Thymus (tissue), 11 donors: ENCODE measurements around the gene GPBAR1. TPM values are rescaled to one million over a fixed set of nuclear protein-coding genes. Genes with fewer than 3 reads are reported as not detected.
A peak's percentile ranks its signal among the peaks of the same experiment; 100 is the strongest.

Source experiments
- DNase-seq, 9 donors: peaks; one replicate each; pipeline ENCODE4 v3.0.0-alpha.2; 2013; ENCODE audit warnings: low spot score in 9 of 9, low read depth in 6 of 9, missing footprints in 1 of 9
- H3K27ac ChIP-seq, 2 donors: one replicate each; pipeline ENCODE4 v1.5.1; 2013; ENCODE audit warnings: control low read depth in 1 of 2, low read depth in 1 of 2, low read length in 1 of 2, mild to moderate bottlenecking in 1 of 2, moderate library complexity in 1 of 2
- H3K27me3 ChIP-seq, 2 donors: one replicate each; pipeline ENCODE4 v1.5.1; 2013; ENCODE audit warnings: low read length in 1 of 2; ENCODE audit not compliant: control insufficient read depth in 2 of 2, insufficient read depth in 1 of 2
- H3K36me3 ChIP-seq, 2 donors: one replicate each; pipeline ENCODE4 v1.5.1; 2013; ENCODE audit warnings: low read length in 1 of 2, mild to moderate bottlenecking in 1 of 2, moderate library complexity in 1 of 2; ENCODE audit not compliant: control insufficient read depth in 2 of 2, insufficient read depth in 2 of 2
- H3K4me1 ChIP-seq, 2 donors: one replicate each; pipeline ENCODE4 v1.5.1; 2013; ENCODE audit warnings: low read length in 2 of 2; ENCODE audit not compliant: control insufficient read depth in 2 of 2, insufficient read depth in 2 of 2
- H3K4me3 ChIP-seq, 2 donors: one replicate each; pipeline ENCODE4 v1.5.1; 2013; ENCODE audit warnings: low read length in 2 of 2, control low read depth in 1 of 2, mild to moderate bottlenecking in 1 of 2
- H3K9me3 ChIP-seq, 2 donors: one replicate each; pipeline ENCODE4 v1.5.1; 2013; ENCODE audit warnings: low read length in 1 of 2, mild to moderate bottlenecking in 1 of 2; ENCODE audit not compliant: control insufficient read depth in 2 of 2, insufficient read depth in 1 of 2
- WGBS: extraction: QIAGEN DNeasy Blood & Tissue Kit; methylation state at CpG from one replicate; pipeline ENCODE4 v1.1.7; 2013; 5-methylcytosine and 5-hydroxymethylcytosine counted together
- polyA plus RNA-seq: library from polyadenylated mRNA; stranded (reverse); fragments of 200-250 nt; gene quantifications from one replicate; pipeline ENCODE4 v1.2.3, GENCODE V29; 2013
- total RNA-seq: library from RNA; stranded (reverse); fragments of 120-200 nt; gene quantifications from one replicate; pipeline ENCODE4 v1.2.4, GENCODE V29; 2013
- donor health status: healthy.

Gene GPBAR1
- total and polyA plus RNA-seq, 2 donors = 0.28 to 1.0 TPM

DNA sequence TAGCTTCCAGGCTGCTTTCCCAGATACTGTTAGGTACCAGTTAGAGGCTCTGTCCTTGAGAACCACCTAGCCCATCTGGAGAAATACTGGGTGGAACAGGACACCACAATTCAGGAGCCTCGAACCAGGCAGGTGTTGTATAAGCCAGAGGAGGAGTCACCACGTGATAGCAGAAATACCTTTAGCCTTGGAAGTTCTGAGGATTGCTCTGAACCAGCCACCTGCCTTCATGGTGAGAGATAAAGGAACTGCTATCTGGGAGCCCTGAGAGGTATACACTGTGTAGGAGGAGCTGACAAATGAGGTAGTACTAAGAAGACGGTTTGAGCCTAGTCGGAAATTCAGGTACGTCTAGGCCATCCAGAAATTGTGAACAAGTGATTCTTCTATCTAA is 7.6 kb upstream of the GPBAR1 start:
- WGBS = 93% methylated on average over 5 of the region's 5 CpGs
- DNase-seq = no peak
- Histone ChIP-seq H3K4me1 (peaks cover 0 to 7% of the 10 kb centered on the region in 2 donors), H3K4me3 (no peak overlapping the region), H3K27me3 (no peaks in the 10 kb centered on the region), H3K9me3 (no peaks in the 10 kb centered on the region), H3K36me3 (peaks cover 78 to 83% of the 10 kb centered on the region in 2 donors), H3K27ac (no peak overlapping the region)

DNA sequence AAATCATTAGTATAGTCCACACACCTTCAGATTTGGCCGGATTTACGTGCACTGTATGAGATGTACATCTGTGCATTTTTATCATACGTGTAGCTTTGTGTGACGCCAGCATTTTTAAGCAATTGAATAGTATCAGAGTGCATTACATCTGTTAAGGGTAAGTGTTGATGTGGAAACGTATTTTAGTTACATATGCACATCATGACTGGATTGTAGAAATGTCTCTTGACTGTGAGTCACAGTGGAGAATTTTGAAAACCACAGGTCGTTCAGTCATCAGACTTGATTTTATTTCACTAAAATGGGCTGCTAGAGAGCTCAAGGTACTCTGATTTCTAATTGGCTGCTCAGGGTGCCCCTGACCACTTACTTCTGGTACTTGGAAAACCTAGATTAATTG is 5.4 kb upstream of the GPBAR1 start:
- Histone ChIP-seq H3K9me3 (no peaks in the 10 kb centered on the region), H3K27me3 (no peaks in the 10 kb centered on the region), H3K36me3 (peaks cover 56 to 61% of the 10 kb centered on the region in 2 donors), H3K4me1 (peaks cover 0 to 7% of the 10 kb centered on the region in 2 donors), H3K27ac (no peak overlapping the region), H3K4me3 (no peak overlapping the region)
- DNase-seq = no peak
- WGBS = 97% methylated on average over 6 of the region's 6 CpGs

DNA sequence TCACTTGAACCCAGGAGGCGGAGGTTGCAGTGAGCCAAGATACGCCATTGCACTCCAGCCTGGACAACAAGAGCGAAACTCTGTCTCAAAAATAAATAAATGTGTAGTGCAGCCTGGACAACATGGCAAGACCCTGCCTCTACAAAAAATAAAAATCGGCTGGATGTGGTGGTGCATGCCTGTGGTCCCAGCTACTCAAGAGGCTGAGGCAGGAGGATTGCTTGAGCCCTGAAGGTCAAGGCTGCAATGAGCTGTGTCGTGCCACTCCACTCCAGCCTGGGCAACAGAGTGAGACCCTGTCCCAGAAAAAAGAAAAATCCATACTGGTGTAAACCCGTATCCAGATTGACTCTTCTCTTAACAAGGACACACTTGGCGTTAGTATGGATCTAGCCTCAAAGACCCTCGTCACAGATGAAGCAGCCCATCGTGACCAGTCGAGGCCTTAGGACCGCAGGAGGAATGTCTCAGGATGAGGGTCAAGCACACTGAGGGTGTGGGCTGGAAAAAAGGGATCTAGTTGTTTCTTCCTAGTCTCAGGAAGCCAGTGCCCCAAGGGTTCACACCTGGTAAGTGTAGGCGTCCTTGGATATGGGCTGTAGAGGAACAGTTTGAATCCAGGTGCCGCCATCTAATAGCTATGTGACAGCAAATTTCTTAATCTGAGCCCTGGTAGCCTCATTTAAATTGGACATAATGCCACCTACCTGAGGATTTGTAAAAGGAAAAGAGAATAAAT is 4.0 kb upstream of the GPBAR1 start:
- Histone ChIP-seq H3K9me3 (no peaks in the 10 kb centered on the region), H3K4me1 (peaks cover 0 to 7% of the 10 kb centered on the region in 2 donors), H3K27me3 (no peaks in the 10 kb centered on the region), H3K4me3 (no peak overlapping the region), H3K36me3 (peaks cover 43 to 48% of the 10 kb centered on the region in 2 donors), H3K27ac (peak overlapping the region; percentile 9 to 61)
- DNase-seq = no peak
- WGBS = 95% methylated on average over 13 of the region's 13 CpGs

DNA sequence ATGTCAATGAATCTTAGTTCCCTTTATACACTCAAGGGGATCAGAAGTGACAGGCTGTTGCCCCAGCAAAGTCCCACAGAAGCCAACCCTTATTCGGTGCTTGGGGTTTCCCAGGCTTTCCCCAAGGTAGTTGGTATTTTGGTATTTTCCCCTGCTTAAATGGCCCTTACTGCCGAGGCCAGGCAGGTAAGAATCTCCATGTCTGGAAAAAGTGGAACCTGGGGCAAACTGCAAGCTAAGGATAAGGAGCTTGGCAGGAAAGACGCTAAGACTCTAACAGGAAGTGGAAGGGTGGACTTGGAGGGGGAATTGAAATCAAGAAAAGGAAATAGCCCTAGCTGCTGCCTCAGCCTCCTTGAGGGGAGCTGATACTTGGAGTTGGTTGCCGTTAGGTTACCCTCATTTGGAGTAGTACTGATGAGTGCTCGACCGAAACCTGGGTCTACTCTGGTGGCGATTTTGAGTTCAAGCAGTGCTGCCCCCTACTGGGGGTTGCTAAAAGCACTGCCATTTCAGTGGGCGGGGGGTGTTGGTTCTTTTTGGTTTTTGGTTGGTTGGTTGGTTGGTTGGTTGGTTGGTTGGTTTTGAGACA is 3.3 kb upstream of the GPBAR1 start:
- Histone ChIP-seq H3K4me1 (peaks cover 0 to 7% of the 10 kb centered on the region in 2 donors), H3K27me3 (no peaks in the 10 kb centered on the region), H3K27ac (peak overlapping the region; percentile 61), H3K4me3 (no peak overlapping the region), H3K9me3 (no peaks in the 10 kb centered on the region), H3K36me3 (peaks cover 36 to 42% of the 10 kb centered on the region in 2 donors)
- peak in 3 of 9 donors; percentile 22 to 65 (median 41) for DNase-seq
- WGBS = 30% methylated on average over 8 of the region's 8 CpGs

DNA sequence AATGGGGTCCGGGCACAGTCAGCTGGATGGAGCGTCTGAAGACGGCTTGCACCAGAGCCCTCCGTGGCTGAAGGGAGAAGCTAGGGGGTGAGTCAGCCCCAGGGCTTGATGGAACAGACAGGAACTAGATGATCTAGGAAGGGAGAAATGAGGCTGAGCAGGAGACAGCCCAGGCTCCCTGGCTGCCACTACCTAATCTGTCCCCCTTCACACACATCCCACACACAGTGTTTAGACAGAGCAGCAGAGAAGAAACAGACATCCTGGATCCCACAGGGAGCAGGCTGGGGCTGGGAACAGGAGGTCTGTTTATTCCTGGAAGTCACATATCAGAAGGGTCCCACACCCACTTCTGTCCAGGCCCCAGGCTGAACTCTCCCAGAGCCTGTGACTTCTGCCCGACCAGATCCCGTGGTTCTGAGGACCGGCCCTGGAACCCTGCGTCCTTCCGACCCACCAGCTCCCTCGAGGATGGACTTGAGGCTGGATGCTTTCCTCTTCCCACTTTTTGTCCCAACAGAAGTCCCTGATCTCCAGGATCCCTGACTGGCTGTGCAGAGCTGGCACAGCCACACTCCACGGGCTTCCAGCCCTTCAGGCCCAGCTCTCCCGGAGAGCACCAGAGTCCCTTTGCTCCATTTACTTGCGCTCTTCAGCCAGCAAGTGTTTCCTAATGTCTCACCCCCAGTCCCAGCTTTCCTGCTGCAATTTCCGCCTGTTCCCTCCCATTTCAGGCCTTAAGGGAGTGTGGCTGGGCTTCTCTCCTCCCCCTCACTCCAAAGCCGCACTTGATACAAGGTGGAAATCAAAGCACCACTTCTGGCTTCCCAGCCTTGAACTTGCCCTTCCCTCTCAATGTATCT is 1.5 kb upstream of the GPBAR1 start:
- Histone ChIP-seq H3K4me1 (peaks cover 0 to 9% of the 10 kb centered on the region in 2 donors), H3K27me3 (no peaks in the 10 kb centered on the region), H3K36me3 (peaks cover 33% of the 10 kb centered on the region in 2 donors), H3K9me3 (no peaks in the 10 kb centered on the region), H3K27ac (peak overlapping the region in 1 of 2 donors; percentile 26), H3K4me3 (no peak overlapping the region)
- no peak for DNase-seq
- WGBS = 94% methylated on average over 15 of the region's 15 CpGs

DNA sequence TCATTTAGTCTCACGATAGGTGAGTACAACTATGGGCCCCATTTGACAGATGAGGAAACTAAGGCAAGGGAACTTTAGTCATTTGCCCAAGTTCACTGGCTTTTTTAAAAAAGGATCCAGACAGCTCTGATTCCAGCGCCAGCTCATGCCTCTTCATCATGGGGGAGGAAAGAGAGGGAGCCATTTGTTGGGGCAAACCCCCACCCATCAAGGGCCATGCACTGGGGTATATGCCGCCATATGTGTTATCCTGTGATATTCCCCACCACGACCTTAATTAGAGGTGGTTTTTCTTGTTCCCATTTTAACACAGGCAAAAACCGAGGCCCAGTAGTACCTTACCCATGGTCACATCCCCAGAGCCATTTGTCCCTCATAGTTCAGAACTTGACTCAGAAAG is 649 bp upstream of the GPBAR1 start:
- Histone ChIP-seq H3K27ac (no peak overlapping the region), H3K9me3 (no peaks in the 10 kb centered on the region), H3K4me1 (peaks cover 0 to 11% of the 10 kb centered on the region in 2 donors), H3K27me3 (no peaks in the 10 kb centered on the region), H3K36me3 (peaks cover 32 to 33% of the 10 kb centered on the region in 2 donors), H3K4me3 (no peak overlapping the region)
- no peak for DNase-seq
- 88% methylated on average over 5 of the region's 5 CpGs for WGBS

DNA sequence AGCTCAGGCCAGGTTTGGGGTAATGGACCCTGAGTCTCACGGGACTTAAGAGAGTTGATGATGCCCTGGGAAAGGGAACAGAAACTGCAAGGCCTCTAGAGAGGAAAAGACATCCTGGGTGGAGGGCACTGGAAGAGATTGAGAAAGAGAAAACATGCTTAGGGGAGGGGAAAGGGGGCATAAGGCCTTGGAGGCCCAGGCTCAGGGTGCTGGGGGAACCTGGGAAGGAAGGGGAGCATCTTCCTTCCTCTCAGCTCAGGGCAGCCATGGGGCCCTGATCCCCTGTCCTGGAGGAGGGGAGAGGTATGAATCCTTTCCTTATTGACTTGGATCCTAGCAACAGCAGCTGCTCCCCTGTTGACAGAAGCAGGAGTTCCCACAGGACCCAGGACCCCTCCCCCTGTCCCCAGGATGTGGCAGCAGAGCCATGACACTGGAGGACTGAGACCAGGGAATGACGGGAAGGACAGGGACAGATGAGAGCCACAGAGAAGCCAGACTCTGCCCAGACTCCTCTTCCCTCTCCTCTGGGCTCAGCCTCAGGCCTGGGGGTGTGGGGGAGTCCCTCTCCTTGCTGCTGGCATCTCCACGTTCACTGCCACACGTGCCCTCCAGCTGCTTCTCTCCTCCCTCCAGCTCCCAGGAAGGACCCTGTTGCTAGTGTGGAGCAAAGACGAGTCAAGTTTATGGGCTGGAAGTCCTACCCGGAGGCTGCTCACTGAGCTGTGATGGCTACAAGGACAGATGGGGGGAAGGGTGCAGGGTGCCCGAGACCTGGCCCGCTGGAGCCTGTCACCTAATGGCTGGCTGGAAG is 815 bp downstream of the GPBAR1 start:
- WGBS = 89% methylated on average over 8 of the region's 8 CpGs
- no peak for DNase-seq
- no peak overlapping the region for H3K4me3 ChIP-seq
- no peak overlapping the region for H3K27ac ChIP-seq
- H3K9me3 ChIP-seq = no peaks in the 10 kb centered on the region
- H3K36me3 ChIP-seq = peaks cover 39 to 42% of the 10 kb centered on the region in 2 donors
- no peaks in the 10 kb centered on the region for H3K27me3 ChIP-seq
- H3K4me1 ChIP-seq = peaks cover 0 to 11% of the 10 kb centered on the region in 2 donors

DNA sequence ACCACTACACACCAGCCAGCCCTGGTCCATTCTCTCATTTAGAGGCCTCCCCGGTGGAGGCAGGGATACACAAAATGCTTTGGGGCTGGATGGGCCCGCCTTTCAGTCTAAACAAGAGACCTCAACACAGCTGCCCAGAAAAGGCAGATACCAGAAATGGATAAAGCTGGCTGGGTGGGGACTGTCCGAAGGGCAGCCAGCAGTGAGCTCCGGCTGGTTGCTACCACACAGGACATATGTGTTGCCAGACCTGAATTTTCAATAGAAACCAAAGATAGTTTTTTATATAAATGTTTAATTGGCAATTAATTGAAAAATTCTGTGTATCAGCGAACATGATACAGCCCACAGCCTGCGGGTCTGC is 1.4 kb downstream of the GPBAR1 start:
- DNase-seq = no peak
- Histone ChIP-seq H3K27me3 (no peaks in the 10 kb centered on the region), H3K27ac (no peak overlapping the region), H3K36me3 (peaks cover 39 to 43% of the 10 kb centered on the region in 2 donors), H3K4me1 (peaks cover 0 to 11% of the 10 kb centered on the region in 2 donors), H3K4me3 (no peak overlapping the region), H3K9me3 (no peaks in the 10 kb centered on the region)
- WGBS = 98% methylated on average over 6 of the region's 6 CpGs
